Measurements from ENCODE around the gene TFAP2D.

Gene TFAP2D

DNA sequence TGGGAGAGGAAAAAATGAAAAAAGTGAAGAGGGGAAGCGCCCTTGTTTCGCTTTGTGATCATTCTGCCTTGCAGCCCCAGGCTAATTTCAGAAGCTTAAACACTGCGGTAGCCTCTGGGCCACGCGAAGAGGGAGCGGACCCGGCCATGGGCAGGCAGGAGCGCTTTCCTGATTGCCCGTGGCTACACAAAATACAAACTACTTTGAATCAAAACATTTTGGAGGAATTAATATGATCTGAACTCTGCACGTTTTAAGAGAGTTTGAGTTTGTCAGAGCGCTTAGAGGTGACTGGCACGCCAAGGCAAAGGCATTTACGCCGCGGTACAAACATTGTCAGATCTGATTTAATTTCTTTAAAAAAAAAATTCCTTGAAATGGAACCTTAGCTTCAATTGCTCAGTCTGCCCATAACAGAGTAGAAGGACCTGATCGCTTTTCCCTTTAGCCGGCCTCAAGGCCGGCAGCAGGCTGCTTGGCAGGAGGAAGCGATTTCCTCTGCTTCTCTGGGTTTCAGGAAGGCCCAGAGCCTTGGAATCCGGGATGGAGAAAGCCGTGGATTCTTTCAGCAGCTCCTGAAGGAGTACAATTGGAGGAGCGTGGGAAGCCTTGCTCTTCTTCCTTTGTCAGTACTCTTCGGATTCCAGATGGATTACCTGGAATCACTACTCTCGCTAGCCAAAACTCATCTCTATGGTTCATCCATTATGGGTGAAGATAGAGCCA, 9.7 kb downstream of the TFAP2D start:
- H3K9me3 ChIP-seq (ENCODE audit: control insufficient read depth, insufficient read depth, low read length), result no peaks in the 10 kb centered on the region
- H3K27me3 ChIP-seq (ENCODE audit: control insufficient read depth, insufficient read depth, low read length), result peaks cover 100% of the 10 kb centered on the region
- peak overlapping the region; percentile 16 for H3K4me3 ChIP-seq (ENCODE audit: low read depth, low read length)
- H3K4me1 ChIP-seq (ENCODE audit: control insufficient read depth, insufficient read depth, low read length), result peaks cover 5% of the 10 kb centered on the region
- no peaks in the 10 kb centered on the region for H3K36me3 ChIP-seq (ENCODE audit: control insufficient read depth, insufficient read depth, low read length)
- no peak overlapping the region for H3K9ac ChIP-seq (ENCODE audit: low read depth, low read length)

GRCh38 chr6:50724381-50725124, 11.2 kb downstream of the TFAP2D start:
- H3K4me1 ChIP-seq (ENCODE audit: control insufficient read depth, insufficient read depth, low read length), result peaks cover 9% of the 10 kb centered on the region
- H3K36me3 ChIP-seq (ENCODE audit: control insufficient read depth, insufficient read depth, low read length), result no peaks in the 10 kb centered on the region
- H3K27me3 ChIP-seq (ENCODE audit: control insufficient read depth, insufficient read depth, low read length), result peaks cover 98% of the 10 kb centered on the region
- no peak overlapping the region for H3K9ac ChIP-seq (ENCODE audit: low read depth, low read length)
- no peaks in the 10 kb centered on the region for H3K9me3 ChIP-seq (ENCODE audit: control insufficient read depth, insufficient read depth, low read length)
- peak overlapping the region; percentile 27 for H3K4me3 ChIP-seq (ENCODE audit: low read depth, low read length)

- Histone ChIP-seq H3K4me3 (ENCODE audit: low read depth, low read length) (no peak overlapping the region), H3K9me3 (ENCODE audit: control insufficient read depth, insufficient read depth, low read length) (no peaks in the 10 kb centered on the region), H3K27me3 (ENCODE audit: control insufficient read depth, insufficient read depth, low read length) (peaks cover 2% of the 10 kb centered on the region), H3K36me3 (ENCODE audit: control insufficient read depth, insufficient read depth, low read length) (no peaks in the 10 kb centered on the region), H3K4me1 (ENCODE audit: control insufficient read depth, insufficient read depth, low read length) (peaks cover 3% of the 10 kb centered on the region), H3K9ac (ENCODE audit: low read depth, low read length) (no peak overlapping the region)
Observed at GRCh38 chr6:50734488-50734887, 21.2 kb downstream of the TFAP2D start.

GRCh38 chr6:50742161-50742560, 28.8 kb downstream of the TFAP2D start:
- no peaks in the 10 kb centered on the region for H3K9me3 ChIP-seq (ENCODE audit: control insufficient read depth, insufficient read depth, low read length)
- no peak overlapping the region for H3K9ac ChIP-seq (ENCODE audit: low read depth, low read length)
- H3K4me1 ChIP-seq (ENCODE audit: control insufficient read depth, insufficient read depth, low read length), result no peaks in the 10 kb centered on the region
- H3K27me3 ChIP-seq (ENCODE audit: control insufficient read depth, insufficient read depth, low read length), result no peaks in the 10 kb centered on the region
- no peak overlapping the region for H3K4me3 ChIP-seq (ENCODE audit: low read depth, low read length)
- H3K36me3 ChIP-seq (ENCODE audit: control insufficient read depth, insufficient read depth, low read length), result no peaks in the 10 kb centered on the region

DNA sequence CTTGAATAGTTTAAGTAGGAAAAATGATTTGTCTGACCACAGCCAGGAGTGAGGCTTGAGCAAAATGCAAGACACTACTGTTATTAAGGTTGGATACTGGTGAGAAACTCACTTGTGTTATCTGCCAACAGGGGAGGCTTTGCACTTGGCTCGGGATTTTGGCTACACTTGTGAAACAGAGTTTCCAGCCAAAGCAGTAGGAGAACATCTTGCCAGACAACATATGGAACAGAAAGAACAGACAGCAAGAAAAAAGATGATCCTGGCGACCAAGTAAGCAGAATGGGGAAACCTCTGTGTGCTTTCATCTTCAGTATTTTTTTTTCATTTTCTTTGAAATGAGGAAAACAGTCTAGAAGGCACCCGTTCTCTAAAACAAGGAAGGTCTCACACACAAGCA, 31.6 kb downstream of the TFAP2D start:
- Histone ChIP-seq H3K4me3 (ENCODE audit: low read depth, low read length) (no peak overlapping the region), H3K9ac (ENCODE audit: low read depth, low read length) (no peak overlapping the region), H3K27me3 (ENCODE audit: control insufficient read depth, insufficient read depth, low read length) (no peaks in the 10 kb centered on the region), H3K9me3 (ENCODE audit: control insufficient read depth, insufficient read depth, low read length) (no peaks in the 10 kb centered on the region), H3K4me1 (ENCODE audit: control insufficient read depth, insufficient read depth, low read length) (no peaks in the 10 kb centered on the region), H3K36me3 (ENCODE audit: control insufficient read depth, insufficient read depth, low read length) (no peaks in the 10 kb centered on the region)

DNA sequence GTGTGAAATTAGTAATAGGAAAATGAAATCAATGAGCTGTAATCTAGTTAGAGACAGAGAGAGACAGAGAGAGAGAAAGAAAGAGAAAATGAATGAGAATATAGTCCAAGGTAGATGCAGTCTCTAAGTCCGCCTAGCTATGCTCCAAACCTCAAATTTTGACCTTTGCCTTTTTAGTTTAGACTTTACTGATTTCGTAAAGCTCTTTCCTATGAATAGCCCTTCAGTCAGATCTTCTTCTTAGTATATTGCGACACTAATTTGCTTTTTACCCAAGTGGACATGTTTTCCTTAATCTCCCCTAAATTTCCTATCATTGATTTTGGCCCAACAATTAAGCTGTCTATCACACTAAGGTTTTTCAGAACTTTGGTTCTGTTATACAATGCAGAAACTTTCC, 49.5 kb downstream of the TFAP2D start:
- Histone ChIP-seq H3K4me1 (ENCODE audit: control insufficient read depth, insufficient read depth, low read length) (peaks cover 7% of the 10 kb centered on the region), H3K4me3 (ENCODE audit: low read depth, low read length) (no peak overlapping the region), H3K9me3 (ENCODE audit: control insufficient read depth, insufficient read depth, low read length) (no peaks in the 10 kb centered on the region), H3K27me3 (ENCODE audit: control insufficient read depth, insufficient read depth, low read length) (no peaks in the 10 kb centered on the region), H3K9ac (ENCODE audit: low read depth, low read length) (no peak overlapping the region), H3K36me3 (ENCODE audit: control insufficient read depth, insufficient read depth, low read length) (no peaks in the 10 kb centered on the region)

- Histone ChIP-seq H3K9ac (ENCODE audit: low read depth, low read length) (no peak overlapping the region), H3K36me3 (ENCODE audit: control insufficient read depth, insufficient read depth, low read length) (no peaks in the 10 kb centered on the region), H3K27me3 (ENCODE audit: control insufficient read depth, insufficient read depth, low read length) (no peaks in the 10 kb centered on the region), H3K4me1 (ENCODE audit: control insufficient read depth, insufficient read depth, low read length) (no peaks in the 10 kb centered on the region), H3K4me3 (ENCODE audit: low read depth, low read length) (no peak overlapping the region), H3K9me3 (ENCODE audit: control insufficient read depth, insufficient read depth, low read length) (no peaks in the 10 kb centered on the region)
Observed at GRCh38 chr6:50778696-50779095, 65.4 kb downstream of the TFAP2D start.

DNA sequence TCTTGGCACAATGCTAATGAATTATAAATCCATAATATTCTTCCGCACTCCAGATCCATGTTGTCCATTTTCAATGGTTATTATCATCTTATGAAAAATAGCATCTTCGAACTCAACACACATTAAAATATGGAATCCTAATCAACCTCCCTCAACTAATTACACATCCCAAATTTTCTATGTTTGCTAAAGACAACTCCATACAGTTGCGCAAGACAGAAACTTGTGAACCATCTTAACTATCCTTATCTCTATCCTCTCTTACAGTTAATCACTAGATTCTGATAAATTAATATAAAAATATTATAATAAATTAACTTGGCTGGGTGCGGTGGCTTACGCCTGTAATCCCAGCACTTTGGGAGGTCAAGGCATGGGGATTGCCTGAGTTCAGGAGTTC, 67.1 kb downstream of the TFAP2D start:
- H3K27me3 ChIP-seq (ENCODE audit: control insufficient read depth, insufficient read depth, low read length), result no peaks in the 10 kb centered on the region
- H3K4me1 ChIP-seq (ENCODE audit: control insufficient read depth, insufficient read depth, low read length), result no peaks in the 10 kb centered on the region
- no peaks in the 10 kb centered on the region for H3K36me3 ChIP-seq (ENCODE audit: control insufficient read depth, insufficient read depth, low read length)
- no peak overlapping the region for H3K4me3 ChIP-seq (ENCODE audit: low read depth, low read length)
- no peak overlapping the region for H3K9ac ChIP-seq (ENCODE audit: low read depth, low read length)
- H3K9me3 ChIP-seq (ENCODE audit: control insufficient read depth, insufficient read depth, low read length), result no peaks in the 10 kb centered on the region

DNA sequence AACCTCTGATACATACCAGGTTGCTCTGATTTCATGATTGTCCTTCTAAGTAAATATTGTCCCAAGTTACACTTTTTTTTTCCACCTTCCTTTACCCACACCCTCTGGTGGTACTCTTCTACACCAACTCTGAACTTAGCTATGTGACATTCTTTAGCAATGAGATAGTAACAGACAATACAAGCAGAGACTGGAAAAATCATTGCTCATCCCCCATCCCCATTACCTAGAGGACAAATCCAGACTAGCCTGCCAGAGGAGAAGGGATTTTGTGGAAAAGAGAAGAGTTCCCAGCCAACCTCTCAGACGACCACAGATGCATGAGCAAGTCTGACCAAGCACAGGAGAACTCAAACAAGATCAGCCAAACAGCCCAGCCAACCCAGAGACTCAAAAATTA, 72.6 kb downstream of the TFAP2D start:
- Histone ChIP-seq H3K9me3 (ENCODE audit: control insufficient read depth, insufficient read depth, low read length) (no peaks in the 10 kb centered on the region), H3K9ac (ENCODE audit: low read depth, low read length) (no peak overlapping the region), H3K4me3 (ENCODE audit: low read depth, low read length) (no peak overlapping the region), H3K36me3 (ENCODE audit: control insufficient read depth, insufficient read depth, low read length) (no peaks in the 10 kb centered on the region), H3K4me1 (ENCODE audit: control insufficient read depth, insufficient read depth, low read length) (no peaks in the 10 kb centered on the region), H3K27me3 (ENCODE audit: control insufficient read depth, insufficient read depth, low read length) (no peaks in the 10 kb centered on the region)

- Histone ChIP-seq H3K4me3 (ENCODE audit: low read depth, low read length) (no peak overlapping the region), H3K9me3 (ENCODE audit: control insufficient read depth, insufficient read depth, low read length) (no peaks in the 10 kb centered on the region), H3K27me3 (ENCODE audit: control insufficient read depth, insufficient read depth, low read length) (no peaks in the 10 kb centered on the region), H3K36me3 (ENCODE audit: control insufficient read depth, insufficient read depth, low read length) (no peaks in the 10 kb centered on the region), H3K9ac (ENCODE audit: low read depth, low read length) (no peak overlapping the region), H3K4me1 (ENCODE audit: control insufficient read depth, insufficient read depth, low read length) (no peaks in the 10 kb centered on the region)
Observed at GRCh38 chr6:50791900-50792508, 78.7 kb downstream of the TFAP2D start.

DNA sequence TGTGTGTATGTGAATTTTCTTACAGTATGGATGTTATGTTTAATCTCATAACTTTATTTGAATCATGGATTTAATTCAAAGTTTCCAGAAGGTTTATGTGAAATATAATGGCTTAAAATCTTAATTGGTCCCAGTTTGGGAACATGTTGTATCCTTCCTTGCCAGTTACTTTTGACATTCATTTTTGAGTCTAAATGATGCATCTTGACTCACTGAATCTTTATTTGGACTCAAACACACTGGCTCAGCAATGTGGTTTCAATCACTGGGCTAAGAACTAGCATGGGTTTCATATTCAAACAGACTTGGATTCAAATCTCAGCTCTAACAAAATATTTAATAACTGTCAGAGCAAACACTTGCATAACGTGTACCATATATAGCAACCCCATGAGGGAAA, 79.4 kb downstream of the TFAP2D start:
- Histone ChIP-seq H3K4me1 (ENCODE audit: control insufficient read depth, insufficient read depth, low read length) (no peaks in the 10 kb centered on the region), H3K36me3 (ENCODE audit: control insufficient read depth, insufficient read depth, low read length) (no peaks in the 10 kb centered on the region), H3K4me3 (ENCODE audit: low read depth, low read length) (no peak overlapping the region), H3K9ac (ENCODE audit: low read depth, low read length) (no peak overlapping the region), H3K27me3 (ENCODE audit: control insufficient read depth, insufficient read depth, low read length) (peaks cover under 1% of the 10 kb centered on the region), H3K9me3 (ENCODE audit: control insufficient read depth, insufficient read depth, low read length) (no peaks in the 10 kb centered on the region)

- H3K36me3 ChIP-seq (ENCODE audit: control insufficient read depth, insufficient read depth, low read length), result no peaks in the 10 kb centered on the region
- no peak overlapping the region for H3K4me3 ChIP-seq (ENCODE audit: low read depth, low read length)
- no peak overlapping the region for H3K9ac ChIP-seq (ENCODE audit: low read depth, low read length)
- no peaks in the 10 kb centered on the region for H3K9me3 ChIP-seq (ENCODE audit: control insufficient read depth, insufficient read depth, low read length)
- no peaks in the 10 kb centered on the region for H3K4me1 ChIP-seq (ENCODE audit: control insufficient read depth, insufficient read depth, low read length)
- H3K27me3 ChIP-seq (ENCODE audit: control insufficient read depth, insufficient read depth, low read length), result peaks cover 2% of the 10 kb centered on the region
Observed at GRCh38 chr6:50795574-50795973, 82.2 kb downstream of the TFAP2D start.
